ENCODE data around the gene TTC33. TPM values are rescaled to one million over a fixed set of nuclear protein-coding genes. Genes with fewer than 3 reads are reported as not detected.

The TTC33 gene
- polyA plus RNA-seq, 1 of the 3 experiments (the other 2 are of a cell fraction): 2.2 TPM

DNA sequence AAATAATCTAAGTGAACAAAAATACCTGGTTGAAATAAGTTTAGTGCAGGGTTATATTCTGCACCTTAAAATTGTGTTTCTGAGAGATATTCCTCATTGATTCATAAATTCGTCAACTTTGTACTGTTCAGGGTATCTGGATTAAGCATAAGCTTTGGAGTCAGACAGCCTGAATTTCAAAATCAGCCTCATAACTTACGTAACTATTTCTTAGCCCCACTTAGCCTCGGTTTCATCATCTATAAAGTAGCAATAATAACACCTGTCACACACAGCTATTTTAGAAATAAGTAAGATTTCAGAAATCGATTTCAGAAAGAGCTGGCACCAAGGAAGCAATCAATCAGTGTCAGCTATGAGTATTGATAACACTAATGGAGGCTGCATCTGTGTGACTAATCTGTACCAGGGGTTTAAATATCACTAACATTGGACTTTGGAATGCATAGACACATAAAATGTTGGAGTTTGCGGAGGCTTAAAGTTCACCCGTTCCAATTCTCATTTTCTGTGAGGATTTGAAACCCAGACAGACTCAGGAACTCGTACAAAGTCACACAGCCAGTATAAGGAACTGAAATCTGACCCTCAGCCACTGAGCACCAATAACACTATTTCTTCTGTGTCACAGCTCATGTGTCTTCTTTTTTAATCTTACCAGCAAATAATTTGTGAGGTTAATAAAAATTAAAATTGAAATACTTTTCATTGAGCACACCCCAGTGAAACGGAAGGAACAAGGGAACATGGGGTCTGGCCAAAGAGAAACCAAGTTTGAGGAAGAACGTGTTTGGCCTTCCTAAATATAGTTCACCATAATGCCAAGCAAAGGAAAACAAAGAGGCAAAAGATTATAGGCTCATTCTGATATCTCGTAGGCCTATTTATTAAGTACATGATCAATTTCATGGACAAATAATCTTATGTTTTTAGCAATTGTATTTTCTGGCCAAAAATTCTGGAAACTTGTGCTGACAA is 270.5 kb downstream of the TTC33 start:
- no peaks in the 10 kb centered on the region for H4K20me1 ChIP-seq (ENCODE audit: insufficient read depth)
- H3K4me3 ChIP-seq (ENCODE audit: low read depth in 2 of 2, low read length in 1 of 2): no peak overlapping the region
- no peak for DNase-seq
- no peaks in the 10 kb centered on the region for H3K4me1 ChIP-seq (ENCODE audit: control insufficient read depth in 1 of 2, insufficient read depth in 2 of 2, low read depth in 1 of 2, low read length in 1 of 2)
- no peaks in the 10 kb centered on the region for H3K9me3 ChIP-seq
- no peak overlapping the region for H3K9ac ChIP-seq
- peak overlapping the region; percentile 51; the same call in 1 of the 2 replicates for H2AFZ ChIP-seq (ENCODE audit: low read depth)
- POLR2A ChIA-PET: no interaction called here
- H3K9me2 ChIP-seq: no peaks in the 10 kb centered on the region
- TF ChIP-seq, protein P1, sequence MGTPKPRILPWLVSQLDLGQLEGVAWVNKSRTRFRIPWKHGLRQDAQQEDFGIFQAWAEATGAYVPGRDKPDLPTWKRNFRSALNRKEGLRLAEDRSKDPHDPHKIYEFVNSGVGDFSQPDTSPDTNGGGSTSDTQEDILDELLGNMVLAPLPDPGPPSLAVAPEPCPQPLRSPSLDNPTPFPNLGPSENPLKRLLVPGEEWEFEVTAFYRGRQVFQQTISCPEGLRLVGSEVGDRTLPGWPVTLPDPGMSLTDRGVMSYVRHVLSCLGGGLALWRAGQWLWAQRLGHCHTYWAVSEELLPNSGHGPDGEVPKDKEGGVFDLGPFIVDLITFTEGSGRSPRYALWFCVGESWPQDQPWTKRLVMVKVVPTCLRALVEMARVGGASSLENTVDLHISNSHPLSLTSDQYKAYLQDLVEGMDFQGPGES (IDR thresholded peaks at IDR 0.05; ENCODE audit: low read depth, low read length): no peak
- TF ChIP-seq FOSL2 (IDR thresholded peaks at IDR 0.05; ENCODE audit: borderline replicate concordance, low read depth) (no peak), SIN3A (IDR thresholded peaks at IDR 0.05; ENCODE audit: borderline replicate concordance, low read depth, low read length) (no peak), TCF12 (IDR thresholded peaks at IDR 0.05) (no peak), YY1 (IDR thresholded peaks at IDR 0.05; ENCODE audit: low read depth) (no peak), FOXM1 (IDR thresholded peaks at IDR 0.05; ENCODE audit: low read depth) (no peak), GABPA (IDR thresholded peaks at IDR 0.05; ENCODE audit: low read depth) (no peak), GATA2 (CRISPR knock-in tag; IDR thresholded peaks at IDR 0.05) (no peak), POLR2AphosphoS5 (IDR thresholded peaks at IDR 0.05; ENCODE audit: low read depth, low read length) (no peak)
- TF ChIP-seq, protein P2, sequence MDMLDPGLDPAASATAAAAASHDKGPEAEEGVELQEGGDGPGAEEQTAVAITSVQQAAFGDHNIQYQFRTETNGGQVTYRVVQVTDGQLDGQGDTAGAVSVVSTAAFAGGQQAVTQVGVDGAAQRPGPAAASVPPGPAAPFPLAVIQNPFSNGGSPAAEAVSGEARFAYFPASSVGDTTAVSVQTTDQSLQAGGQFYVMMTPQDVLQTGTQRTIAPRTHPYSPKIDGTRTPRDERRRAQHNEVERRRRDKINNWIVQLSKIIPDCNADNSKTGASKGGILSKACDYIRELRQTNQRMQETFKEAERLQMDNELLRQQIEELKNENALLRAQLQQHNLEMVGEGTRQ (IDR thresholded peaks at IDR 0.05; ENCODE audit: borderline replicate concordance, low read depth, low read length): no peak
- TF ChIP-seq, protein P3, sequence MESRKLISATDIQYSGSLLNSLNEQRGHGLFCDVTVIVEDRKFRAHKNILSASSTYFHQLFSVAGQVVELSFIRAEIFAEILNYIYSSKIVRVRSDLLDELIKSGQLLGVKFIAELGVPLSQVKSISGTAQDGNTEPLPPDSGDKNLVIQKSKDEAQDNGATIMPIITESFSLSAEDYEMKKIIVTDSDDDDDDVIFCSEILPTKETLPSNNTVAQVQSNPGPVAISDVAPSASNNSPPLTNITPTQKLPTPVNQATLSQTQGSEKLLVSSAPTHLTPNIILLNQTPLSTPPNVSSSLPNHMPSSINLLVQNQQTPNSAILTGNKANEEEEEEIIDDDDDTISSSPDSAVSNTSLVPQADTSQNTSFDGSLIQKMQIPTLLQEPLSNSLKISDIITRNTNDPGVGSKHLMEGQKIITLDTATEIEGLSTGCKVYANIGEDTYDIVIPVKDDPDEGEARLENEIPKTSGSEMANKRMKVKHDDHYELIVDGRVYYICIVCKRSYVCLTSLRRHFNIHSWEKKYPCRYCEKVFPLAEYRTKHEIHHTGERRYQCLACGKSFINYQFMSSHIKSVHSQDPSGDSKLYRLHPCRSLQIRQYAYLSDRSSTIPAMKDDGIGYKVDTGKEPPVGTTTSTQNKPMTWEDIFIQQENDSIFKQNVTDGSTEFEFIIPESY (IDR thresholded peaks at IDR 0.05; ENCODE audit: borderline replicate concordance, low read depth): no peak
- TF ChIP-seq, protein P4, sequence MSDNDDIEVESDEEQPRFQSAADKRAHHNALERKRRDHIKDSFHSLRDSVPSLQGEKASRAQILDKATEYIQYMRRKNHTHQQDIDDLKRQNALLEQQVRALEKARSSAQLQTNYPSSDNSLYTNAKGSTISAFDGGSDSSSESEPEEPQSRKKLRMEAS (IDR thresholded peaks at IDR 0.05; ENCODE audit: low read depth): no peak
- TF ChIP-seq, protein P5, sequence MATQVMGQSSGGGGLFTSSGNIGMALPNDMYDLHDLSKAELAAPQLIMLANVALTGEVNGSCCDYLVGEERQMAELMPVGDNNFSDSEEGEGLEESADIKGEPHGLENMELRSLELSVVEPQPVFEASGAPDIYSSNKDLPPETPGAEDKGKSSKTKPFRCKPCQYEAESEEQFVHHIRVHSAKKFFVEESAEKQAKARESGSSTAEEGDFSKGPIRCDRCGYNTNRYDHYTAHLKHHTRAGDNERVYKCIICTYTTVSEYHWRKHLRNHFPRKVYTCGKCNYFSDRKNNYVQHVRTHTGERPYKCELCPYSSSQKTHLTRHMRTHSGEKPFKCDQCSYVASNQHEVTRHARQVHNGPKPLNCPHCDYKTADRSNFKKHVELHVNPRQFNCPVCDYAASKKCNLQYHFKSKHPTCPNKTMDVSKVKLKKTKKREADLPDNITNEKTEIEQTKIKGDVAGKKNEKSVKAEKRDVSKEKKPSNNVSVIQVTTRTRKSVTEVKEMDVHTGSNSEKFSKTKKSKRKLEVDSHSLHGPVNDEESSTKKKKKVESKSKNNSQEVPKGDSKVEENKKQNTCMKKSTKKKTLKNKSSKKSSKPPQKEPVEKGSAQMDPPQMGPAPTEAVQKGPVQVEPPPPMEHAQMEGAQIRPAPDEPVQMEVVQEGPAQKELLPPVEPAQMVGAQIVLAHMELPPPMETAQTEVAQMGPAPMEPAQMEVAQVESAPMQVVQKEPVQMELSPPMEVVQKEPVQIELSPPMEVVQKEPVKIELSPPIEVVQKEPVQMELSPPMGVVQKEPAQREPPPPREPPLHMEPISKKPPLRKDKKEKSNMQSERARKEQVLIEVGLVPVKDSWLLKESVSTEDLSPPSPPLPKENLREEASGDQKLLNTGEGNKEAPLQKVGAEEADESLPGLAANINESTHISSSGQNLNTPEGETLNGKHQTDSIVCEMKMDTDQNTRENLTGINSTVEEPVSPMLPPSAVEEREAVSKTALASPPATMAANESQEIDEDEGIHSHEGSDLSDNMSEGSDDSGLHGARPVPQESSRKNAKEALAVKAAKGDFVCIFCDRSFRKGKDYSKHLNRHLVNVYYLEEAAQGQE (IDR thresholded peaks at IDR 0.05; ENCODE audit: low read depth, low read length): no peak
- CTCF ChIA-PET: no interaction called here
- no peak overlapping the region for H3K4me2 ChIP-seq
- no peaks in the 10 kb centered on the region for H3F3A ChIP-seq (replicated peaks; ENCODE audit: insufficient read depth)
- H3K27me3 ChIP-seq (ENCODE audit: insufficient read depth): peaks cover 13% of the 10 kb centered on the region; the same call in 1 of the 2 replicates
- no peaks in the 10 kb centered on the region for H3K79me2 ChIP-seq (ENCODE audit: insufficient read depth)
- 7% methylated on average over 10 of the region's 10 CpGs for WGBS (ENCODE audit: low lambda C conversion rate)
- no peak overlapping the region for H3K27ac ChIP-seq (ENCODE audit: low read depth in 2 of 2, low read length in 1 of 2)
- no peaks in the 10 kb centered on the region for H3K36me3 ChIP-seq (replicated peaks in 1 of 2; ENCODE audit: control insufficient read depth in 1 of 2, insufficient read depth in 2 of 2, low read length in 1 of 2)

Data from SK-N-SH (cell line).